ENCODE results near the gene PHLPP2. TPM values are rescaled to one million over a fixed set of nuclear protein-coding genes. Genes with fewer than 3 reads are reported as not detected.

The PHLPP2 gene
- total RNA-seq, 2 donors from 2014 or later: 3.5 to 10.8 TPM

- no peak for DNase-seq (ENCODE audit: low spot score)
- TF ChIP-seq CTCF (IDR thresholded peaks at IDR 0.05): no peak
Measured at GRCh38 chr16:71711789-71712188, 12.7 kb downstream of the PHLPP2 start.

GRCh38 chr16:71709229-71709781 lies 15.2 kb downstream of the PHLPP2 start:
- no peak for TF ChIP-seq CTCF (IDR thresholded peaks at IDR 0.05)
- H3K4me3 ChIP-seq: no peak overlapping the region
- no peaks in the 10 kb centered on the region for H3K4me1 ChIP-seq
- no peaks in the 10 kb centered on the region for H3K36me3 ChIP-seq
- no peak for DNase-seq (ENCODE audit: low spot score)
- H3K27ac ChIP-seq: no peak overlapping the region
- no peaks in the 10 kb centered on the region for H3K9me3 ChIP-seq
- H3K27me3 ChIP-seq: no peaks in the 10 kb centered on the region

More at GRCh38 chr16:71711789-71712188, 12.7 kb downstream of the PHLPP2 start:
- no peaks in the 10 kb centered on the region for H3K4me1 ChIP-seq
- H3K4me3 ChIP-seq: no peak overlapping the region
- no peaks in the 10 kb centered on the region for H3K36me3 ChIP-seq
- H3K27ac ChIP-seq: no peak overlapping the region
- no peaks in the 10 kb centered on the region for H3K9me3 ChIP-seq
- no peaks in the 10 kb centered on the region for H3K27me3 ChIP-seq

- no peak for TF ChIP-seq CTCF (IDR thresholded peaks at IDR 0.05)
- H3K36me3 ChIP-seq: no peaks in the 10 kb centered on the region
- no peak for DNase-seq (ENCODE audit: low spot score)
- H3K4me3 ChIP-seq: no peak overlapping the region
- H3K9me3 ChIP-seq: no peaks in the 10 kb centered on the region
- H3K4me1 ChIP-seq: no peaks in the 10 kb centered on the region
- H3K27ac ChIP-seq: no peak overlapping the region
- no peaks in the 10 kb centered on the region for H3K27me3 ChIP-seq
Measured at GRCh38 chr16:71708696-71709095, 15.8 kb downstream of the PHLPP2 start.

- no peaks in the 10 kb centered on the region for H3K27me3 ChIP-seq
- no peak overlapping the region for H3K27ac ChIP-seq
- DNase-seq (ENCODE audit: low spot score): no peak
- no peak for TF ChIP-seq CTCF (IDR thresholded peaks at IDR 0.05)
- H3K9me3 ChIP-seq: no peaks in the 10 kb centered on the region
- no peaks in the 10 kb centered on the region for H3K4me1 ChIP-seq
- no peak overlapping the region for H3K4me3 ChIP-seq
- H3K36me3 ChIP-seq: no peaks in the 10 kb centered on the region
Measured at GRCh38 chr16:71707199-71707598, 17.3 kb downstream of the PHLPP2 start.

- H3K27me3 ChIP-seq: no peaks in the 10 kb centered on the region
- H3K27ac ChIP-seq: no peak overlapping the region
- no peak for DNase-seq (ENCODE audit: low spot score)
- no peaks in the 10 kb centered on the region for H3K4me1 ChIP-seq
- TF ChIP-seq CTCF (IDR thresholded peaks at IDR 0.05): no peak
- peaks cover 7% of the 10 kb centered on the region for H3K36me3 ChIP-seq
- no peak overlapping the region for H3K4me3 ChIP-seq
- no peaks in the 10 kb centered on the region for H3K9me3 ChIP-seq
Measured at GRCh38 chr16:71706046-71706445, 18.5 kb downstream of the PHLPP2 start.

- Histone ChIP-seq H3K27me3 (no peaks in the 10 kb centered on the region), H3K36me3 (peaks cover 7% of the 10 kb centered on the region), H3K4me3 (no peak overlapping the region), H3K9me3 (no peaks in the 10 kb centered on the region), H3K4me1 (no peaks in the 10 kb centered on the region), H3K27ac (no peak overlapping the region)
- no peak for DNase-seq (ENCODE audit: low spot score)
- TF ChIP-seq CTCF (IDR thresholded peaks at IDR 0.05): no peak
Measured at GRCh38 chr16:71703333-71703732, 21.2 kb downstream of the PHLPP2 start.

All from right atrium auricular region (tissue), 2 donors.